CD4-positive, alpha-beta T cell treated with Interleukin-21 for 1 hour (primary cell): ENCODE results near the gene PKHD1.
"Not testable (repeated sequence)": the region's sequence is repeated elsewhere in the genome, so short reads cannot be mapped to it uniquely, and the experiment has no call there.

Experiments
- DNase-seq: peaks from one replicate; pipeline ENCODE4 v3.0.0-alpha.2; 2020

PKHD1 gene

GRCh38 chr6:51913265-51913664 is 174.1 kb downstream of the PKHD1 start:
- no peak for DNase-seq

- no peak for DNase-seq
These were observed 176.6 kb downstream of the PKHD1 start for GRCh38 chr6:51910851-51911250.

GRCh38 chr6:51908243-51908642 is 179.2 kb downstream of the PKHD1 start:
- no peak for DNase-seq

- no peak for DNase-seq
These were observed 185.3 kb downstream of the PKHD1 start for GRCh38 chr6:51901766-51902764.

DNA sequence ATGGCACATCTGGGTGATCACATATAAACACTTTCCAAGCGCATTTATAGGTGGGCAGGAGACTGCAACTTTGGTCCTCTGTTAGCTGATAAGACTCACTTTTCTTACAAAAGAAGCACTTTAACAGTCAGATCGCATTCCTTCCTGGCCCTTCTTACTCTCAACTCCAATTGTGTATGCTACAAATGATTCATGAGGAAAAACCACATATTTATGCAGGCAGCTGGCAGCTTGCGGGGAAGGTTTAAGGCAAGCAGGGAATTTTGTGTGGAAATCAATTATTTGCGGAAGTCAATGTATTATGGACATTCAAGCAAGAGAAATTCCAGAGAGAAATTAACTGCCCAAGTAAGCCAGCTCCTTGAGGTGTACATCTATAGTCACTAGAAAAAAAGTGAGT is 194.0 kb downstream of the PKHD1 start:
- no peak for DNase-seq

- DNase-seq: no peak
These were observed 194.7 kb downstream of the PKHD1 start for GRCh38 chr6:51892750-51893149.

- DNase-seq: no peak
These were observed 195.1 kb downstream of the PKHD1 start for GRCh38 chr6:51892339-51892738.

DNA sequence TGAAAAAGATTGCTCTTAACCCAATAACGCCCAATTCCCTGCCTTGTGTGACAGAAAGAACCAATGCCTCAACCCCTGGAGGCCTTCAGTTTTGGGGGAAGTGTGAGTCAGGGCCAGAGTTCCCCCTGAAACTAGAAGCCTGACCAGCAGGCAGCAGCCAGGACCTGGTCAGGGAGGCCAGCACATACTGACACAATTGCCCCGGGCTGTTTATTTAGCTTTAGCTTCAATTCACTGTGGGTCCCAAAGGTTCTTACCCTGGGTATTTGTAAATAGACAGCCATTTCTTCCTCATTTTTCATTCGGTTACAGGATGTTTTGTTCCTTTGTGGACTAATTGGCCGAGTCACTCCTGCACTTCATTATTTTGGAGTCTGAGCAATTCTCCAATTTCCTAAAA is 195.6 kb downstream of the PKHD1 start:
- DNase-seq: no peak

GRCh38 chr6:51887859-51888258 is 199.6 kb downstream of the PKHD1 start:
- no peak for DNase-seq

GRCh38 chr6:51885957-51886356 is 201.5 kb downstream of the PKHD1 start:
- no peak for DNase-seq

DNA sequence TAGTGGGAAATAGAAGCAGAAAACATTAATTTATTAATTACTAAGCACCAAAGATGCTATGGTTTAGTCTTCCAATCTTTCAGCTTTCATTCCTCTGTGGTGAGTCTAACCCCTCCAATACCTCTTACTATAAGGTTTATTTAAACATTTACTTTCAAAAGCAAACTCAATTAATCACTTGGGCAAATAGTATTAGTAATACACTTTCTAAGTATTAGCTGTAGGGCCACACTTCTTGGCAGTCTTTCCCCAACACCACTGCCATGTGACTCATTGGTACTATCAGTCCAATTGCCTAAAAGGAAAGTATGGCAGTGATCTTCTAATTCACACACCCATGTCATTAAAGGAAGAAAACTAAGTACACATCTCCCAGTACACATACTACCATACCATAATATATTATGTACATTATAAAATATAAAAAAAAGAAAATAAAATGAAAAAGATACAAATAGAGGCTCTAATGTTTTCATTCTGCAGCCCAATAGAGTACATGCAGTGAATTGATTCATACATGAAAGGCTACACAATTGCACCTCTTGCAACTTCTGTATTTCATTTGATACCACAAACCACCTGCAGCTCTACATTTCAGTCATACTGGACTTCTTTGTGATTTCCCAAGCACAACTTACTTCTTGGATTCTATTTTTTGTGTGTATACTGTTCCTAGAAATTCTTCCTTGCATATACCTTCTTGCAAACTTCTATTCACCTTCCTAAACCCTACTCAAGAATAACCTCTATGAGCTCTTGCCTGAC is 218.6 kb downstream of the PKHD1 start:
- no peak for DNase-seq

GRCh38 chr6:51866867-51867266 is 220.5 kb downstream of the PKHD1 start:
- no peak for DNase-seq

DNA sequence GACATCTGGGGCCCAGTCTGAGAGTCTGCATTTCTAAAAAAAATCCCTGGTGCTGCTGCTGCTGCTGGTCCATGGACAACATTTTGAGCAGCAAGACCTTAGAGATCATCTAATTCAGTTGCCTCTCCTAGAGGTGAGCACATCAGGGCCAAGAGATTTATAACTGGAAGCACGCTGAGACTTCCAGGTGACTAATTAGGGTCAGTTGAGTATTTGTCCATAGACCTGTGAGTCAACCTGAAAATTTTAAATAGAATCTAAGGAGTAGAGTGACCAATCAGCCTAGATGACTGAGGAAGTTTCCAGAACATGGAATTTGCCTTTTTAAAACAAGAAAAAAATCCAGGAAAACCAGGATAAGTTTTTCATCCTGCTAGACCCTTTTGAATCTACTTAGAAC is 221.4 kb downstream of the PKHD1 start:
- DNase-seq: no peak

DNA sequence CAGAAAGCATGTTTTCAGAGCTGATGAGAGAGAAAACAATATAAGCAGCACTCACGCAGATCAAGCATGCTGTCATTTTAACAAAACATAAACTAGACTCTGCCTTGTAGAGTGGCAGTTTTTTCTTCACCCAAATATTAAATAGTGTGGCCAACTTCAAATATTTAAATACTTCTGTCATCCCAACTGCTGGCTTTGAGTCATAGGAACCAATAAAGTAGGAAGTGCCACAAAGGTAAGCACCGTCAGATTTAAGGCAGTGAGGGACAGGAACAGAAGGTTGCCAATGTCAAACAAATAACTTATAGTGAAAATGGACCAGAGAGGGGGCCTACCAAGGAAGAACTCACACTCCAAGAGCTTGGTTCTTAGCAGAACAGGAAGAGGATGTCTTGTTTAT is 222.2 kb downstream of the PKHD1 start:
- DNase-seq: no peak

- no peak for DNase-seq
These were observed 230.3 kb downstream of the PKHD1 start for GRCh38 chr6:51857134-51857533.

GRCh38 chr6:51856508-51856907 is 230.9 kb downstream of the PKHD1 start:
- no peak for DNase-seq

- DNase-seq: peak; percentile 35
These were observed 231.9 kb downstream of the PKHD1 start for GRCh38 chr6:51855310-51856082.

DNA sequence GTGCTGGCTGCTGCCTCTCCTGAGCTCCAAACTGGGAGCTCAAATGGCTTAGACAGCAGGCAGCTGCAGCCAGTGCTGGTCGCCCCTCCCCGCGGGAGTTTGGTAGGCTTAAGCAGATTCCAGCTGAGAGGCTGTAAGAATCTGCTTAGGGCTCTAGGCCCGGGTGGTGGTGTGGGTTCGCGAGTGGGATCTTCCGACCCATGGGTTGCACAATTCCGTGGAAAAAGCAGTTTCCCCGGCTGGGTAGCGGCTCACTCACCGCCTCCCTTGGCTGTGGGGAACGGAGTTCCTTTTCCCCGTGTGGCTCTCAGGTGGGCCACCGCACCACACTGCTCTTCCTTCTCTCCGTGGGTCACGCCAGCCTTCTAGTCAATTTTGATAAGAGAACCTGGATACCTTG is 232.5 kb downstream of the PKHD1 start:
- no peak for DNase-seq

- no peak for DNase-seq
These were observed 233.1 kb downstream of the PKHD1 start for GRCh38 chr6:51854347-51854746.

DNA sequence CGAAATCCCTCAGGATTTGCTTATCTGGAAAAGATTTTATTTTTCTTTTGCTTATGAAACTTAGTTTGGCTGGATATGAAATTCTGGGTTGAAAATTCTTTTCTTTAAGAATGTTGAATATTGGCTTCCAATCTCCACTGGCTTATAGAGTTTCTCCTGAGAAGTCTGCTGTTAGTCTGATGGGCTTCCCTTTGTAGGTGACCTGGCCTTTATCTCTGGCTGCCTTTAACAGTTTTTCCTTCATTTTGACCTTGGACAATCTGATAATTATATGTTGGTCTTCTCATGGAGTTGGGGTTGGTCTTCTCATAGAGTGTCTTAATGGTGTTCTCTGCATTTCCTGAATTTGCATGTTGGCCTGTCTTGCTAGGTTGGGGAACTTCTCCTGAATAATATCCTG is 234.3 kb downstream of the PKHD1 start:
- not testable (repeated sequence) for DNase-seq

DNA sequence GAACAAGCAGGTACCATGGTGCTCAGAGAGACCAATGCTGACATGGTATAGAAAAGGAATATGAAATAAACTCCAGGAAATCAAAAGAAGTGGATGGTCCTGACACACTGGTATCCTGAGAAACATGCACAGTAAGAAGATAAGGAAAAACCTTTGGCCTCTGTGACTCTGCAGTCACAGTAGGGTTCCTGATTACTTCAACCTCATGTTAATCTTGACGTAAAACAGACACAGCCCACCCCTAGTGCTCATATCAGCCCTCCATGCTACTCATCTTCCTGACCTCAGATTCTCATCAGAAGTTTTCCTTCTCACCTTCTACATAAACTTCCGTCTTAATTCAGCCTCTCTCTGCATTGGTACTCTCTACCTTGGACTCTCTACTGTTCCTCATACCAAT is 240.9 kb downstream of the PKHD1 start:
- no peak for DNase-seq

DNA sequence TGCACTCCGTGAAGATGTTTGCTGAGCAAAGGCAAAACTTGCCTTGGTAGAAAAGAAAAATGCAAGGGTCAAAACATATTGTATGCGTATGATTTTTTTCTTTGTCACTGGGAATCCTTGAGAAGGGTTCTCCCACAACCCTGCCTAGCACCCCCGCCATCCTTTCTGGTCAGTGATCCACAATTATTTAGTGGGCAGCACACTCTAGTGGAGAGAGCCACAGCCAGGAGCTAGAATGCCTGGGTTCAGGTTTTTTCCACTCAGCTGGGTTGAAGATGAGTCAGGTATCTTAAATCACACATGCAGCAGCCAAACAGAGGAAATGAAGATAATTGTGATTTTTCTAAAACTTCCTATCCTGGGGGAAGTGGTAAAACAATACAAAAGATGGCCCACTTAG is 243.1 kb downstream of the PKHD1 start:
- no peak for DNase-seq

GRCh38 chr6:51843456-51844056 is 243.9 kb downstream of the PKHD1 start:
- DNase-seq: no peak
